22Rv1 (cell line): ENCODE measurements around the gene BOD1.

Experiments
- CTCF ChIP-seq: fragments of 450-650 bp; IDR thresholded peaks from 2 replicates; pipeline ENCODE4 v1.5.1; 2017; ENCODE audit warnings: mild to moderate bottlenecking
- ZFX ChIP-seq: fragments of 450-650 bp; IDR thresholded peaks from 2 replicates; pipeline ENCODE4 v1.6.1; 2017; ENCODE audit warnings: antibody characterized with exemption, borderline replicate concordance

- TF ChIP-seq CTCF, result no peak
- no peak for TF ChIP-seq ZFX
These were observed 29.0 kb upstream of the BOD1 start for GRCh38 chr5:173645437-173645807.
